H9 (cell line): ENCODE measurements around the gene IL1RL1. TPM values are rescaled to one million over a fixed set of nuclear protein-coding genes. Genes with fewer than 3 reads are reported as not detected.

Experiments used
- DNase-seq: peaks from one replicate; pipeline ENCODE4 v3.0.0-alpha.2; 2017
- H2AFZ ChIP-seq: one replicate; pipeline ENCODE4 v1.6.1; 2013; ENCODE audit warnings: mild to moderate bottlenecking, low read length, control low read depth, moderate library complexity
- H2AK5ac ChIP-seq: 2 replicates; pipeline ENCODE4 v1.6.1; 2013; ENCODE audit warnings: low read length, control low read depth, mixed read lengths; ENCODE audit not compliant: insufficient read length
- H2BK120ac ChIP-seq: one replicate; pipeline ENCODE4 v1.6.1; 2013; ENCODE audit warnings: low read depth, mild to moderate bottlenecking, low read length, control low read depth, inconsistent platforms; ENCODE audit not compliant: poor library complexity, severe bottlenecking
- H2BK12ac ChIP-seq: 2 replicates; pipeline ENCODE4 v1.6.1; 2013; ENCODE audit warnings: low read length, control low read depth, mixed read lengths, low read depth; ENCODE audit not compliant: insufficient read length
- H2BK15ac ChIP-seq: 2 replicates; pipeline ENCODE4 v1.6.1; 2013; ENCODE audit warnings: low read depth, low read length, control low read depth
- H2BK20ac ChIP-seq: one replicate; pipeline ENCODE4 v1.6.1; 2013; ENCODE audit warnings: low read depth, mild to moderate bottlenecking, low read length, control low read depth, inconsistent platforms; ENCODE audit not compliant: poor library complexity, severe bottlenecking
- H2BK5ac ChIP-seq: 2 replicates; pipeline ENCODE4 v1.6.1; 2013; ENCODE audit warnings: low read length, control low read depth, mixed read lengths; ENCODE audit not compliant: insufficient read length
- H3K14ac ChIP-seq: 2 replicates; pipeline ENCODE4 v1.6.1; 2013; ENCODE audit warnings: low read length, control low read depth; ENCODE audit not compliant: insufficient read depth
- H3K18ac ChIP-seq: 2 replicates; pipeline ENCODE4 v1.6.1; 2013; ENCODE audit warnings: low read depth, mild to moderate bottlenecking, mixed read lengths, low read length, control low read depth; ENCODE audit not compliant: insufficient read length
- H3K23ac ChIP-seq: 2 replicates; pipeline ENCODE4 v1.6.1; 2013; ENCODE audit warnings: low read length, control low read depth, mixed read lengths, low read depth; ENCODE audit not compliant: insufficient read length
- H3K23me2 ChIP-seq: 2 replicates; pipeline ENCODE4 v1.6.1; 2013; ENCODE audit warnings: low read depth, mild to moderate bottlenecking, mixed read lengths, low read length, control low read depth; ENCODE audit not compliant: insufficient read length, poor library complexity, severe bottlenecking
- H3K27ac ChIP-seq: 2 replicates; pipeline ENCODE4 v1.5.1; 2013; ENCODE audit warnings: low read length, control low read depth, mixed read lengths, low read depth; ENCODE audit not compliant: insufficient read length
- H3K27me3 ChIP-seq: 2 replicates; pipeline ENCODE4 v1.6.1; 2013; ENCODE audit warnings: low read length, control low read depth, inconsistent platforms; ENCODE audit not compliant: insufficient read depth
- H3K4ac ChIP-seq: 2 replicates; pipeline ENCODE4 v1.6.1; 2013; ENCODE audit warnings: low read depth, mild to moderate bottlenecking, control low read depth, inconsistent platforms, low read length, moderate library complexity
- H3K4me1 ChIP-seq: 2 replicates; pipeline ENCODE4 v1.6.1; 2013; ENCODE audit warnings: low read length, control low read depth, inconsistent platforms; ENCODE audit not compliant: insufficient read depth
- H3K4me2 ChIP-seq: 2 replicates; pipeline ENCODE4 v1.6.1; 2013; ENCODE audit warnings: low read length, control low read depth, mixed read lengths; ENCODE audit not compliant: insufficient read length, insufficient read depth
- H3K56ac ChIP-seq: 2 replicates; pipeline ENCODE4 v1.6.1; 2013; ENCODE audit warnings: low read depth, mild to moderate bottlenecking, mixed read lengths, low read length, control low read depth; ENCODE audit not compliant: insufficient read length
- H3K79me1 ChIP-seq: 2 replicates; pipeline ENCODE4 v1.6.1; 2013; ENCODE audit warnings: low read depth, mild to moderate bottlenecking, moderate library complexity, low read length, control low read depth, inconsistent platforms; ENCODE audit not compliant: insufficient read depth, poor library complexity, severe bottlenecking
- H3K79me2 ChIP-seq: 2 replicates; pipeline ENCODE4 v1.6.1; 2013; ENCODE audit warnings: low read length, control low read depth, inconsistent platforms; ENCODE audit not compliant: insufficient read depth
- H3K9ac ChIP-seq: 2 replicates; pipeline ENCODE4 v1.6.1; 2013; ENCODE audit warnings: low read length, control low read depth, mixed read lengths; ENCODE audit not compliant: insufficient read length; ENCODE audit errors: extremely low read depth
- H3K9me3 ChIP-seq: one replicate; pipeline ENCODE4 v1.6.1; 2013; ENCODE audit warnings: low read depth, low read length, inconsistent platforms; ENCODE audit not compliant: control insufficient read depth
- H3T11ph ChIP-seq: one replicate; pipeline ENCODE4 v1.6.1; 2013; ENCODE audit warnings: mild to moderate bottlenecking, low read length, control low read depth, inconsistent platforms
- H4K20me1 ChIP-seq: one replicate; pipeline ENCODE4 v1.6.1; 2013; ENCODE audit not compliant: control insufficient read depth, insufficient read length, insufficient read depth
- H4K5ac ChIP-seq: 2 replicates; pipeline ENCODE4 v1.6.1; 2013; ENCODE audit warnings: low read depth, mild to moderate bottlenecking, mixed read lengths, low read length, control low read depth; ENCODE audit not compliant: insufficient read length
- H4K8ac ChIP-seq: replicated peaks from 2 replicates; pipeline ENCODE4 v1.6.1; 2013; ENCODE audit warnings: low read length, control low read depth, mixed read lengths, low read depth; ENCODE audit not compliant: insufficient read length
- H4K91ac ChIP-seq: 2 replicates; pipeline ENCODE4 v1.6.1; 2013; ENCODE audit warnings: low read depth, mild to moderate bottlenecking, moderate library complexity, mixed read lengths, low read length, control low read depth; ENCODE audit not compliant: insufficient read length
- H3K27ac Mint-ChIP-seq, 3 experiments: 2 replicates in 2 of 3; 3 replicates in 1 of 3; pipeline ENCODE4 v1.8.0; 2020 to 2021; ENCODE audit warnings: mixed read lengths in 3 of 3, mild to moderate bottlenecking in 1 of 3, moderate library complexity in 1 of 3
- H3K27me3 Mint-ChIP-seq: 2 replicates; pipeline ENCODE4 v1.8.0; 2021; ENCODE audit warnings: low read depth, mild to moderate bottlenecking, moderate library complexity, mixed read lengths
- H3K36me3 Mint-ChIP-seq, 3 experiments: 2 replicates in 2 of 3; 3 replicates in 1 of 3; pipeline ENCODE4 v1.8.0; 2020 to 2021; ENCODE audit warnings: low read depth in 3 of 3, mixed read lengths in 3 of 3; ENCODE audit not compliant: insufficient read depth in 1 of 3
- H3K4me1 Mint-ChIP-seq, 2 experiments: 2 replicates each; pipeline ENCODE4 v1.8.0; 2020; ENCODE audit warnings: mixed read lengths in 2 of 2
- H3K4me3 Mint-ChIP-seq, 2 experiments: 2 replicates in 1 of 2; 3 replicates in 1 of 2; pipeline ENCODE4 v1.8.0; 2020 to 2021; ENCODE audit warnings: mild to moderate bottlenecking in 2 of 2, mixed read lengths in 2 of 2, moderate library complexity in 1 of 2
- H3K9me3 Mint-ChIP-seq, 2 experiments: 2 replicates in 1 of 2; 3 replicates in 1 of 2; pipeline ENCODE4 v1.8.0; 2020; ENCODE audit warnings: mild to moderate bottlenecking in 2 of 2, mixed read lengths in 2 of 2, moderate library complexity in 1 of 2
- CTCF ChIP-seq: fragments of 200-600 bp; sonication (generic); conservative IDR thresholded peaks from 3 replicates; pipeline ENCODE4 v1.8.0; 2021; ENCODE audit warnings: antibody characterized with exemption, mild to moderate bottlenecking
- WGBS: extraction: QIAGEN DNeasy Blood & Tissue Kit; methylation state at CpG from one replicate; pipeline ENCODE4 v1.1.7; 2013; ENCODE audit warnings: missing lambda C conversion rate, low lambda C conversion rate, mixed read lengths; ENCODE audit not compliant: insufficient read length; ENCODE audit errors: extremely low coverage; 5-methylcytosine and 5-hydroxymethylcytosine counted together
- total RNA-seq: library from RNA; stranded (reverse); gene quantifications from 2 replicates; pipeline ENCODE4 v1.2.1, GENCODE V29; 2021

IL1RL1 gene
- total RNA-seq, 1 experiment from 2014 or later = not detected

DNA sequence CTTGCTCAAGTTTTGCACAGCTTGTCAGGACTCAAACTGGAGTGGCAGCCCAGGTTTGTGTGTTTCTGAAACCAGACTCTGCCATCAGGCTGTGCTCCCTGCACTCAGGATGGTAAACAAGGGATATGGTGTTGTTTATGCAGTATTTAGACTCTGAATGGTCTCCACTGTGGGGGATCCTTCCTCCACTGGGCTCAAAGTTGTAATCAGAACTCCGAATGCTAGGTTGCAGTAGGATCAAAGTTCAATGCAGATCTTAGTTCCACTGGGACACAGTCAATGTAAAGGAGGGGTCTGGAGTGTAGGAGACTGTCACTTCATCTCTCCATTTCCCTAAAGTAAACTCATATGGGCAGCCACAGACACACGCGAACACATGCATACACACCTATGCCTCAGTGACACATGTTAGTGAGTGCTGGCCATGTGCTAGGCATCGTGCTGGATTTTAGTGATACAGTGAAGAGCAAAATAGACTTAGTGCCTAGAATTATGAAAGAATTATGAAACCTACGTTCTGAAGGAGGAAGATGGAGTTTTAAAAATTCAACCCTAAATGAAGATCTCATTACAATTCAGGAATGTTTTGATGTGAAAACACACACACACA, 50.4 kb downstream of the IL1RL1 start:
- Histone ChIP-seq H3K4ac (no peak overlapping the region), H2BK20ac (no peak overlapping the region), H3K56ac (no peak overlapping the region), H3T11ph (no peak overlapping the region), H3K79me2 (no peaks in the 10 kb centered on the region), H4K20me1 (no peaks in the 10 kb centered on the region), H2BK5ac (no peak overlapping the region), H3K4me2 (no peak overlapping the region), H2AK5ac (no peak overlapping the region), H3K27me3 (no peaks in the 10 kb centered on the region), H2BK120ac (no peak overlapping the region), H3K27ac (no peak overlapping the region), H4K91ac (no peak overlapping the region), H4K8ac (no peak overlapping the region), H3K18ac (no peak overlapping the region), H2BK15ac (no peak overlapping the region), H3K23ac (no peak overlapping the region), H3K23me2 (no peaks in the 10 kb centered on the region), H3K9me3 (peaks cover 13% of the 10 kb centered on the region), H3K9ac (no peak overlapping the region), H4K5ac (no peak overlapping the region), H2BK12ac (no peak overlapping the region), H3K14ac (no peak overlapping the region), H2AFZ (no peak overlapping the region), H3K4me1 (peaks cover 2% of the 10 kb centered on the region; the same call in 1 of the 2 replicates), H3K79me1 (no peaks in the 10 kb centered on the region)
- no CpG with 5 or more reads among the region's 5 CpGs for WGBS
- TF ChIP-seq CTCF = no peak
- peaks cover 14% of the 10 kb centered on the region for H3K27me3 Mint-ChIP-seq
- DNase-seq = no peak
- H3K4me3 Mint-ChIP-seq = peak overlapping the region in 1 of 2 experiments; percentile 8; a peak in 1 of 5 replicates
- no peak overlapping the region for H3K27ac Mint-ChIP-seq
- H3K9me3 Mint-ChIP-seq = peaks cover 20 to 22% of the 10 kb centered on the region in 2 experiments
- peaks cover 6% of the 10 kb centered on the region in 2 experiments for H3K4me1 Mint-ChIP-seq
- H3K36me3 Mint-ChIP-seq = peaks cover 4 to 20% (median 17%) of the 10 kb centered on the region in 3 experiments
